HFFc6 (cell line): ENCODE data around the gene CEND1. TPM values are rescaled to one million over a fixed set of nuclear protein-coding genes. Genes with fewer than 3 reads are reported as not detected.
A peak's percentile ranks its signal among the peaks of the same experiment; 100 is the strongest.

Source experiments
- DNase-seq: peaks from one replicate; pipeline ENCODE4 v3.0.0-alpha.2; 2018
- H3K27ac Mint-ChIP-seq: 2 replicates; pipeline ENCODE4 v1.8.0; 2020; ENCODE audit warnings: mild to moderate bottlenecking, mixed read lengths
- H3K27me3 Mint-ChIP-seq: 2 replicates; pipeline ENCODE4 v1.8.0; 2021; ENCODE audit warnings: mild to moderate bottlenecking, moderate library complexity, mixed read lengths; ENCODE audit not compliant: insufficient read depth
- H3K36me3 Mint-ChIP-seq: 2 replicates; pipeline ENCODE4 v1.8.0; 2021; ENCODE audit warnings: low read depth, mixed read lengths
- H3K4me1 Mint-ChIP-seq: 2 replicates; pipeline ENCODE4 v1.8.0; 2020; ENCODE audit warnings: low read depth, mixed read lengths
- H3K4me3 Mint-ChIP-seq: 2 replicates; pipeline ENCODE4 v1.8.0; 2020; ENCODE audit warnings: mild to moderate bottlenecking, moderate library complexity, mixed read lengths
- H3K9me3 Mint-ChIP-seq: 2 replicates; pipeline ENCODE4 v1.8.0; 2020; ENCODE audit warnings: mild to moderate bottlenecking, mixed read lengths
- total RNA-seq, 6 experiments: library from RNA; stranded (reverse); fragmentation: NEBNext Ultra II Directional; extraction: Animal tissue kit (Norgen Biotek cat#: 25700); gene quantifications; 2 replicates in 1 of 6; 3 replicates in 5 of 6; pipeline ENCODE4 v1.2.3, GENCODE V29; 2021
- TF ChIP-seq, protein P1 (sequence below): fragments of 200-600 bp; sonication (generic); IDR thresholded peaks from 2 replicates; pipeline ENCODE4 v1.5.0; 2021; ENCODE audit warnings: antibody characterized with exemption, mild to moderate bottlenecking

Gene CEND1
- total RNA-seq, 6 experiments from 2014 or later = 8.2 to 12.2 (median 11.0) TPM

GRCh38 chr11:797296-798092, 7.6 kb upstream of the CEND1 start:
- Mint-ChIP-seq H3K27ac (peak overlapping the region; percentile 89), H3K9me3 (no peaks in the 10 kb centered on the region), H3K36me3 (no peaks in the 10 kb centered on the region), H3K4me1 (peaks cover 12% of the 10 kb centered on the region), H3K4me3 (peak overlapping the region; percentile 91), H3K27me3 (peaks cover 4% of the 10 kb centered on the region; the same call in 1 of the 2 replicates)
- TF ChIP-seq, protein P1, sequence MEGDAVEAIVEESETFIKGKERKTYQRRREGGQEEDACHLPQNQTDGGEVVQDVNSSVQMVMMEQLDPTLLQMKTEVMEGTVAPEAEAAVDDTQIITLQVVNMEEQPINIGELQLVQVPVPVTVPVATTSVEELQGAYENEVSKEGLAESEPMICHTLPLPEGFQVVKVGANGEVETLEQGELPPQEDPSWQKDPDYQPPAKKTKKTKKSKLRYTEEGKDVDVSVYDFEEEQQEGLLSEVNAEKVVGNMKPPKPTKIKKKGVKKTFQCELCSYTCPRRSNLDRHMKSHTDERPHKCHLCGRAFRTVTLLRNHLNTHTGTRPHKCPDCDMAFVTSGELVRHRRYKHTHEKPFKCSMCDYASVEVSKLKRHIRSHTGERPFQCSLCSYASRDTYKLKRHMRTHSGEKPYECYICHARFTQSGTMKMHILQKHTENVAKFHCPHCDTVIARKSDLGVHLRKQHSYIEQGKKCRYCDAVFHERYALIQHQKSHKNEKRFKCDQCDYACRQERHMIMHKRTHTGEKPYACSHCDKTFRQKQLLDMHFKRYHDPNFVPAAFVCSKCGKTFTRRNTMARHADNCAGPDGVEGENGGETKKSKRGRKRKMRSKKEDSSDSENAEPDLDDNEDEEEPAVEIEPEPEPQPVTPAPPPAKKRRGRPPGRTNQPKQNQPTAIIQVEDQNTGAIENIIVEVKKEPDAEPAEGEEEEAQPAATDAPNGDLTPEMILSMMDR = no peak
- peak; percentile 79 for DNase-seq

DNA sequence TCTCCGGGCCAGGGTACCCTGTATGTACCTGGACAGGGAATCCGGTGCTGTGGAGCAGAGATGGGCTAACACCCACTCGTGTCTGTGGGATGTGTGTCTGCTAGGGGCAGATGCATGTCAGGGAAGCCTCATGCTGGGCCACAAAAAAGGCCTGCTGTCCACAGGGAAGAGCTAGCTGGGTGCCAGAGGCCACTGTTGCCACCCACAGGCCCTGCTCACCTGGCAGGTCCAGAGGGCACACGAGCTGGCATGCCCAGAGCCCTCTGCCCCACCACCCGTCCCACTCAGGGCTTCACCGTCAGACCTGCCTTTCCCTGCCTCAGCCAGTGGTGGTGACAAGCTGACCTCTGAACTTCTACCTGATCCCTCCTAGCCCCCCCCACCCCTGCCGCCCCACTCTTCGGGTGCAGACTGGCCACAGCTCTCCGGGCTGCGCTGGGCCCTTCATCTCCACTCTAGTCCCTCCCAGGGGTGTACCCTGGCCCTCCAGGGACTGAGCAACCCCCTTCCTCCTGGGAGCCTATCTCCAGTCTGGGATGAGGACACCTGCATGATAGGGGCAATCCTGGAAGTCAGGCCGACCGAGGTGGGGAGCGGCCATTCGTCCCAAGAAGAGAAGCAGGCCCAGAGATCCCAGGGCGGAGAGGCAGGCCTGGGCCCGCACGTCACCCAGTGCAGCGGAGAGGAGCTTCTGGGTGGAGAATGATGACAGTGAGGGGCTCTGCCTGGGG, 6.8 kb upstream of the CEND1 start:
- H3K27me3 Mint-ChIP-seq = peaks cover 4% of the 10 kb centered on the region; the same call in 1 of the 2 replicates
- H3K36me3 Mint-ChIP-seq = no peaks in the 10 kb centered on the region
- DNase-seq = no peak
- peaks cover 12% of the 10 kb centered on the region for H3K4me1 Mint-ChIP-seq
- no peaks in the 10 kb centered on the region for H3K9me3 Mint-ChIP-seq
- peak overlapping the region; percentile 91 for H3K4me3 Mint-ChIP-seq
- TF ChIP-seq, protein P1 = no peak
- H3K27ac Mint-ChIP-seq = peak overlapping the region; percentile 89

GRCh38 chr11:795634-796564, 6.0 kb upstream of the CEND1 start:
- TF ChIP-seq, protein P1 = no peak
- no peaks in the 10 kb centered on the region for H3K9me3 Mint-ChIP-seq
- H3K36me3 Mint-ChIP-seq = no peaks in the 10 kb centered on the region
- peak; percentile 85 for DNase-seq
- H3K27me3 Mint-ChIP-seq = peaks cover 2% of the 10 kb centered on the region; the same call in 1 of the 2 replicates
- H3K4me1 Mint-ChIP-seq = peaks cover 12% of the 10 kb centered on the region
- peak overlapping the region; percentile 89 for H3K27ac Mint-ChIP-seq
- H3K4me3 Mint-ChIP-seq = peak overlapping the region; percentile 91

DNA sequence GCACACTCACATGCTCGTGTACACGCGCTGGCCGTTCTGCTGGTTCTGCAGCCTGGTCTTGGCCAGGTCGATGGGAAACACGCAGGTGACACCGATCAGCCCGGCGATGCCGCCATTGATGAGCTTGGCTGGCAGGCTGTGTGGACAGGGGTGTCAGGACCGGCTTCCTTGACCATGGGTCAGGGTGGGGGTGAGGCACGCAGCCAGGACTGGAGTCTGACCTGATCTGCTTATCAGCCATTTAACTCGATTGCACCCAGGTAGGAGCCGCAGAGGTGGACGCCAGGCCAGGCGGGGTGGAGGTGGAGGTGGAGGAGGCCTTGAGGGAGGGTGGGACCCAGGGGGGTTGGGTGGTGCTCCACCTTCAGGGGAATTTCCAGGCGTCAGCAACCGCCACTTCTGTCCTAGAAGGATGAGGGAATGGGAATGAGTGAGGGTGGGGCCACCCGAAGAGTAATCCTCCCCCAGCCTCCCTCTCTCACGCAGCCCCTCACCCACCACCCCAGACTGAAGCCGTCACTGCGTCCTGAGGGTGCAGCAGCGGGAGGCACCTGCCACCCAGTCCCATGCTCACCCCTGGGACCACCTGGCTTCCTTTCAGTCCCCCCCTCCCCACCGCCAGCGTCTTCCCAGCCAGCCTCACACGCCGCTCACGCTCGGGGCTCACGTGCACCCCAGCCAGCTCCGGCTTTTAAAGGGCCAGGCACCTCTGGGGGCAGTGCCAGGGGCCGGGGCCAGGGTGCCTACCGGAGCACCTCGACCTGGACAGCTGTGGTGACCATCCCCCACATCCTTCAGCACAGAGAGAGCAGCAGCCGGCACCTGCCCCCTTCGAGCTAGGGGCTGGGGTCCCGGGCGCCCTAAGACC, 5.1 kb upstream of the CEND1 start:
- TF ChIP-seq, protein P1 = no peak
- peak overlapping the region; percentile 91 for H3K4me3 Mint-ChIP-seq
- peak overlapping the region; percentile 54 for H3K27ac Mint-ChIP-seq
- no peaks in the 10 kb centered on the region for H3K9me3 Mint-ChIP-seq
- no peaks in the 10 kb centered on the region for H3K36me3 Mint-ChIP-seq
- H3K27me3 Mint-ChIP-seq = peaks cover 2% of the 10 kb centered on the region; the same call in 1 of the 2 replicates
- DNase-seq = no peak
- H3K4me1 Mint-ChIP-seq = peaks cover 17% of the 10 kb centered on the region
